BJ (cell line): ENCODE results near the gene PTGES. TPM values are rescaled to one million over a fixed set of nuclear protein-coding genes. Genes with fewer than 3 reads are reported as not detected.
"Not testable (repeated sequence)": the region's sequence is repeated elsewhere in the genome, so short reads cannot be mapped to it uniquely, and the experiment has no call there.

ENCODE experiments used
- CTCF ChIA-PET: fragments of 350-600 bp; formaldehyde crosslinking; extraction: SDS; loops from one replicate; lab custom pipeline; 2021; ENCODE audit warnings: antibody characterized with exemption, inconsistent platforms; lab: Yijun Ruan, JAX
- POLR2A ChIA-PET: fragments of 300-600 bp; sonication (Branson Sonifier 250); formaldehyde crosslinking; extraction: SDS; loops from one replicate; lab custom pipeline; 2021; ENCODE audit warnings: antibody characterized with exemption; lab: Charles Lee
- DNase-seq: peaks from one replicate; pipeline ENCODE4 v3.0.0-alpha.2; 2011; ENCODE audit warnings: low read depth
- H3K27me3 ChIP-seq: 2 replicates; pipeline ENCODE4 v1.6.0; 2011; ENCODE audit warnings: low read length; ENCODE audit not compliant: control insufficient read depth, insufficient read depth
- H3K36me3 ChIP-seq: 2 replicates; pipeline ENCODE4 v1.5.1; 2011; ENCODE audit warnings: low read length; ENCODE audit not compliant: control insufficient read depth, insufficient read depth
- H3K4me3 ChIP-seq: 2 replicates; pipeline ENCODE4 v1.5.1; 2011; ENCODE audit warnings: low read depth, mild to moderate bottlenecking, control low read depth, low read length
- CTCF ChIP-seq: IDR thresholded peaks from 2 replicates; pipeline ENCODE4 v1.5.1; 2011; ENCODE audit warnings: low read depth, mild to moderate bottlenecking, control low read depth, inconsistent platforms, low read length, moderate library complexity; ENCODE audit not compliant: insufficient read depth
- polyA plus RNA-seq: library from polyadenylated mRNA; depleted of rRNA; stranded (reverse); fragments of >200 nt; gene quantifications from 2 replicates; pipeline ENCODE4 v1.2.3, GENCODE V29; 2011

Gene PTGES
- polyA plus RNA-seq, 1 experiment = 16.4 TPM

GRCh38 chr9:129761901-129762369 lies 9.1 kb upstream of the PTGES start:
- ChIA-PET CTCF (interaction anchor here (0.6 to 4.8 kb wide), 10 partner anchors 11 to 734 kb away, joined by 3 to 25 read pairs (median 3); partner anchors contain the start of gene SH3GLB2), POLR2A (interaction anchor here (0.6 to 0.7 kb wide), 2 partner anchors 35 to 620 kb away, joined by 5 to 11 read pairs; no protein-coding TSS in a partner anchor)
- DNase-seq = peak; percentile 75
- no peaks in the 10 kb centered on the region for H3K36me3 ChIP-seq
- H3K4me3 ChIP-seq = no peak overlapping the region
- TF ChIP-seq CTCF = no peak
- no peaks in the 10 kb centered on the region for H3K27me3 ChIP-seq

- H3K36me3 ChIP-seq = no peaks in the 10 kb centered on the region
- ChIA-PET POLR2A (interaction anchor here (0.6 to 0.7 kb wide), 2 partner anchors 35 to 619 kb away, joined by 5 to 11 read pairs; no protein-coding TSS in a partner anchor), CTCF (interaction anchor here (0.8 to 4.8 kb wide), 9 partner anchors 11 to 630 kb away, joined by 3 to 25 read pairs (median 3); no protein-coding TSS in a partner anchor)
- no peaks in the 10 kb centered on the region for H3K27me3 ChIP-seq
- peak; percentile 80 for DNase-seq
- H3K4me3 ChIP-seq = no peak overlapping the region
- TF ChIP-seq CTCF = no peak
These were observed 8.6 kb upstream of the PTGES start for GRCh38 chr9:129761293-129761900.

GRCh38 chr9:129760784-129761183 lies 7.9 kb upstream of the PTGES start:
- CTCF ChIA-PET = interaction anchor here (0.9 to 4.8 kb wide), 5 partner anchors 10 to 118 kb away, joined by 3 to 25 read pairs (median 3); no protein-coding TSS in a partner anchor
- H3K4me3 ChIP-seq, POLR2A ChIA-PET, H3K27me3 ChIP-seq, DNase-seq, H3K36me3 ChIP-seq: not testable (repeated sequence)

GRCh38 chr9:129759804-129760502 lies 7.1 kb upstream of the PTGES start:
- no peak overlapping the region for H3K4me3 ChIP-seq
- ChIA-PET POLR2A (no interaction called here), CTCF (interaction anchor here (0.8 to 4.8 kb wide), 3 partner anchors 23 to 117 kb away, joined by 3 to 25 read pairs (median 4); no protein-coding TSS in a partner anchor)
- DNase-seq = no peak
- no peaks in the 10 kb centered on the region for H3K27me3 ChIP-seq
- TF ChIP-seq CTCF = no peak
- H3K36me3 ChIP-seq = no peaks in the 10 kb centered on the region

GRCh38 chr9:129759319-129759718 lies 6.5 kb upstream of the PTGES start:
- no peak for DNase-seq
- CTCF ChIA-PET = interaction anchor here (0.8 to 4.8 kb wide), 3 partner anchors 22 to 117 kb away, joined by 3 to 25 read pairs (median 4); no protein-coding TSS in a partner anchor
- no peak overlapping the region for H3K4me3 ChIP-seq
- H3K27me3 ChIP-seq = no peaks in the 10 kb centered on the region
- no peaks in the 10 kb centered on the region for H3K36me3 ChIP-seq
- no peak for TF ChIP-seq CTCF
- POLR2A ChIA-PET = interaction anchor here (0.5 kb wide), 1 partner anchor 61 kb away, joined by 11 read pairs; no protein-coding TSS in a partner anchor
